ENCODE measurements around the gene PITX2.

GRCh38 chr4:110628663-110629213, 5.9 kb upstream of the PITX2 start:
- TF ChIP-seq CTCF (IDR thresholded peaks at IDR 0.05) = no peak
- no peak for TF ChIP-seq ZFX (IDR thresholded peaks at IDR 0.05; ENCODE audit: borderline replicate concordance)
